ENCODE results near the gene RXFP1. TPM values are rescaled to one million over a fixed set of nuclear protein-coding genes. Genes with fewer than 3 reads are reported as not detected.

The RXFP1 gene
- total and polyA plus RNA-seq, 4 donors, result 0.24 to 1.5 (median 0.80) TPM

DNA sequence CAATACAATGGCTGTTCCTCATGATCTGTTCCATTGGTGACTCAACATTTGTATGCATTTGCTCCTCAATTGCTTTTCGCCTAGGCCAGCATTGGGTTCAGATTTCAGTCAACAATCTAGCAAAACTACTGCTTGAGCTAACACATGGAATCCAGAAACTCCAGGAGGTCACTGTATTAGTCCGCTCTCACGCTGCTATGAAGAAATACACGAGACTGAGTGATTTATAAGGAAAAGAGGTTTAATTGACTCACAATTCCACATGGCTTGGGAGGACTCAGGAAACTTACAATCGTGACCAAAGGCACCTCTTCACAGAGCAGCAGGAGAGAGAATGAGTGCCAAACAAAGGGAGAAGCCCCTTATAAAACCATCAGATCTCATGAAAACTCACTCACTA is 67.1 kb downstream of the RXFP1 start:
- H3K36me3 ChIP-seq (ENCODE audit: control insufficient read depth in 4 of 4, insufficient read depth in 3 of 4, low read depth in 1 of 4, low read length in 3 of 4), result no peaks in the 10 kb centered on the region

More for the DNA sequence above, 67.1 kb downstream of the RXFP1 start:
- H3K27ac ChIP-seq (ENCODE audit: low read depth in 1 of 2, low read length in 2 of 2), result no peak overlapping the region
- TF ChIP-seq HNF4A (conservative IDR thresholded peaks at IDR 0.05), result no peak
- no peak for TF ChIP-seq RAD21 (IDR thresholded peaks at IDR 0.05)
- TF ChIP-seq NR2F2 (IDR thresholded peaks at IDR 0.05), result no peak
- TF ChIP-seq MAX (IDR thresholded peaks at IDR 0.05), result no peak
- TF ChIP-seq FOXA2 (IDR thresholded peaks at IDR 0.05), result no peak
- TF ChIP-seq, protein P1, sequence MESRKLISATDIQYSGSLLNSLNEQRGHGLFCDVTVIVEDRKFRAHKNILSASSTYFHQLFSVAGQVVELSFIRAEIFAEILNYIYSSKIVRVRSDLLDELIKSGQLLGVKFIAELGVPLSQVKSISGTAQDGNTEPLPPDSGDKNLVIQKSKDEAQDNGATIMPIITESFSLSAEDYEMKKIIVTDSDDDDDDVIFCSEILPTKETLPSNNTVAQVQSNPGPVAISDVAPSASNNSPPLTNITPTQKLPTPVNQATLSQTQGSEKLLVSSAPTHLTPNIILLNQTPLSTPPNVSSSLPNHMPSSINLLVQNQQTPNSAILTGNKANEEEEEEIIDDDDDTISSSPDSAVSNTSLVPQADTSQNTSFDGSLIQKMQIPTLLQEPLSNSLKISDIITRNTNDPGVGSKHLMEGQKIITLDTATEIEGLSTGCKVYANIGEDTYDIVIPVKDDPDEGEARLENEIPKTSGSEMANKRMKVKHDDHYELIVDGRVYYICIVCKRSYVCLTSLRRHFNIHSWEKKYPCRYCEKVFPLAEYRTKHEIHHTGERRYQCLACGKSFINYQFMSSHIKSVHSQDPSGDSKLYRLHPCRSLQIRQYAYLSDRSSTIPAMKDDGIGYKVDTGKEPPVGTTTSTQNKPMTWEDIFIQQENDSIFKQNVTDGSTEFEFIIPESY (IDR thresholded peaks at IDR 0.05), result no peak
- TF ChIP-seq JUND (IDR thresholded peaks at IDR 0.05), result no peak
- TF ChIP-seq RXRA (IDR thresholded peaks at IDR 0.05), result no peak
- no peak for TF ChIP-seq HNF4G (IDR thresholded peaks at IDR 0.05)
- TF ChIP-seq FOXA1 (IDR thresholded peaks at IDR 0.05), result no peak
- TF ChIP-seq TAF1 (conservative IDR thresholded peaks at IDR 0.05), result no peak
- TF ChIP-seq, protein P2, sequence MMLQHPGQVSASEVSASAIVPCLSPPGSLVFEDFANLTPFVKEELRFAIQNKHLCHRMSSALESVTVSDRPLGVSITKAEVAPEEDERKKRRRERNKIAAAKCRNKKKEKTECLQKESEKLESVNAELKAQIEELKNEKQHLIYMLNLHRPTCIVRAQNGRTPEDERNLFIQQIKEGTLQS (IDR thresholded peaks at IDR 0.05), result no peak
- no peak for TF ChIP-seq GABPA (IDR thresholded peaks at IDR 0.05 in 1 of 2, conservative IDR thresholded peaks at IDR 0.05 in 1 of 2)
- TF ChIP-seq, protein P3, sequence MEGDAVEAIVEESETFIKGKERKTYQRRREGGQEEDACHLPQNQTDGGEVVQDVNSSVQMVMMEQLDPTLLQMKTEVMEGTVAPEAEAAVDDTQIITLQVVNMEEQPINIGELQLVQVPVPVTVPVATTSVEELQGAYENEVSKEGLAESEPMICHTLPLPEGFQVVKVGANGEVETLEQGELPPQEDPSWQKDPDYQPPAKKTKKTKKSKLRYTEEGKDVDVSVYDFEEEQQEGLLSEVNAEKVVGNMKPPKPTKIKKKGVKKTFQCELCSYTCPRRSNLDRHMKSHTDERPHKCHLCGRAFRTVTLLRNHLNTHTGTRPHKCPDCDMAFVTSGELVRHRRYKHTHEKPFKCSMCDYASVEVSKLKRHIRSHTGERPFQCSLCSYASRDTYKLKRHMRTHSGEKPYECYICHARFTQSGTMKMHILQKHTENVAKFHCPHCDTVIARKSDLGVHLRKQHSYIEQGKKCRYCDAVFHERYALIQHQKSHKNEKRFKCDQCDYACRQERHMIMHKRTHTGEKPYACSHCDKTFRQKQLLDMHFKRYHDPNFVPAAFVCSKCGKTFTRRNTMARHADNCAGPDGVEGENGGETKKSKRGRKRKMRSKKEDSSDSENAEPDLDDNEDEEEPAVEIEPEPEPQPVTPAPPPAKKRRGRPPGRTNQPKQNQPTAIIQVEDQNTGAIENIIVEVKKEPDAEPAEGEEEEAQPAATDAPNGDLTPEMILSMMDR (IDR thresholded peaks at IDR 0.05; ENCODE audit: low read depth, low read length, missing input control), result no peak
- no peak for TF ChIP-seq REST (IDR thresholded peaks at IDR 0.05)
- no peaks in the 10 kb centered on the region for H3K27me3 ChIP-seq (ENCODE audit: control insufficient read depth in 4 of 4, insufficient read depth in 4 of 4, low read length in 3 of 4)
- no peak overlapping the region for H3K4me3 ChIP-seq (ENCODE audit: low read depth in 1 of 3, low read length in 3 of 3)
- H3K9ac ChIP-seq (ENCODE audit: low read depth in 1 of 2, low read length in 2 of 2), result no peak overlapping the region
- H3K4me1 ChIP-seq (ENCODE audit: control insufficient read depth in 4 of 4, insufficient read depth in 4 of 4, low read length in 3 of 4), result no peaks in the 10 kb centered on the region
- 81% methylated on average over 5 of the region's 5 CpGs for WGBS
- H3K9me3 ChIP-seq (ENCODE audit: control insufficient read depth in 4 of 4, low read length in 3 of 4), result no peaks in the 10 kb centered on the region
- DNase-seq (ENCODE audit: low spot score), result no peak

All from liver (tissue), 9 donors.